ENCODE results near the gene HMG20B.

GRCh38 chr19:3599776-3600187, 27.0 kb downstream of the HMG20B start:
- TF ChIP-seq RAD21 (conservative IDR thresholded peaks at IDR 0.05) (no peak), CTCF (IDR thresholded peaks at IDR 0.05; ENCODE audit: poor library complexity, severe bottlenecking) (no peak), REST (IDR thresholded peaks at IDR 0.05; ENCODE audit: borderline replicate concordance) (no peak), POLR2AphosphoS5 (IDR thresholded peaks at IDR 0.05) (no peak)
